ENCODE data around the gene SEC63.
"Not testable (repeated sequence)": the region's sequence is repeated elsewhere in the genome, so short reads cannot be mapped to it uniquely, and the experiment has no call there.

GRCh38 chr6:107885950-107886349, 72.1 kb downstream of the SEC63 start:
- TF ChIP-seq CTCF, EP300 (IDR thresholded peaks at IDR 0.05): not testable (repeated sequence)

Data from stomach (tissue), 4 donors.